ENCODE data around the gene CHTOP. TPM values are rescaled to one million over a fixed set of nuclear protein-coding genes. Genes with fewer than 3 reads are reported as not detected.
A peak's percentile ranks its signal among the peaks of the same experiment; 100 is the strongest.

Gene CHTOP
- total and polyA plus RNA-seq, 2 experiments from 2014 or later, result 26.9 to 42.2 TPM

DNA sequence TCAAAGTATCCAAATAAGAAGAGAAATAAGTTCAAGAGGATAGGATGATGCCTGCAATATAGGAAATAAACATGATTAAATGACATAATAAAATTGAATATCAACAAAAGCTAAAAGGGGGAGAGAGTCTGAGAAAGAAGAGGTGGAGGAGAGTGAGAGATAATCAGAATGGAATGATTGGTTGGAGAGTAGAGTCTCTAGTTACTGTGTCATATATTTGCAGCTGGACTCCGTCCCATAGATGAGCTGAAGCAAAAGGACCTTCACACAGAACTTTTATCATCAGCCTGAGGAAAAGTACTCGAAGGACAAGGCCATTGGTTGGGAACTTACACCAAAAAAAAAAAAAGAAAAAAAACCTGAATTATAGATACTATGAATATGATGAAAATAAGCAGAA is 45.4 kb upstream of the CHTOP start:
- DNase-seq, result no peak
- 66 to 83% methylated on average over 2 of the region's 2 CpGs for WGBS, 2 experiments (ENCODE audit: low coverage in 1 of 2, low lambda C conversion rate in 2 of 2, missing lambda C conversion rate in 2 of 2)
- H3F3A ChIP-seq (ENCODE audit: insufficient read depth), result 0 out of 2 replicates have a peak, but pooled peaks cover 7% of the 10 kb centered on the region
- H3K9me2 ChIP-seq (ENCODE audit: insufficient read depth), result no peaks in the 10 kb centered on the region
- H3K36me3 ChIP-seq (ENCODE audit: low read depth), result no peaks in the 10 kb centered on the region
- no peaks in the 10 kb centered on the region for H3K9me3 ChIP-seq (ENCODE audit: low read depth)
- no peak overlapping the region for H2AFZ ChIP-seq
- H3K9ac ChIP-seq, result no peak overlapping the region
- no peak overlapping the region for H3K4me3 ChIP-seq
- peaks cover 6% of the 10 kb centered on the region for H3K4me1 ChIP-seq (ENCODE audit: insufficient read depth)
- H3K27ac ChIP-seq, result no peak overlapping the region
- no peak overlapping the region for H3K4me2 ChIP-seq (ENCODE audit: unreplicated experiment)
- no peaks in the 10 kb centered on the region for H3K79me2 ChIP-seq (ENCODE audit: insufficient read depth)
- H3K27me3 ChIP-seq (replicated peaks; ENCODE audit: insufficient read depth), result no peaks in the 10 kb centered on the region
- TF ChIP-seq EZH2phosphoT487 (IDR thresholded peaks at IDR 0.05; ENCODE audit: insufficient read depth, low read depth) (no peak), EZH2 (IDR thresholded peaks at IDR 0.05; ENCODE audit: insufficient read depth, poor library complexity, severe bottlenecking) (no peak)
- no peaks in the 10 kb centered on the region for H4K20me1 ChIP-seq (ENCODE audit: insufficient read depth)
- in situ Hi-C loops (cut with MboI), result no loop called here

DNA sequence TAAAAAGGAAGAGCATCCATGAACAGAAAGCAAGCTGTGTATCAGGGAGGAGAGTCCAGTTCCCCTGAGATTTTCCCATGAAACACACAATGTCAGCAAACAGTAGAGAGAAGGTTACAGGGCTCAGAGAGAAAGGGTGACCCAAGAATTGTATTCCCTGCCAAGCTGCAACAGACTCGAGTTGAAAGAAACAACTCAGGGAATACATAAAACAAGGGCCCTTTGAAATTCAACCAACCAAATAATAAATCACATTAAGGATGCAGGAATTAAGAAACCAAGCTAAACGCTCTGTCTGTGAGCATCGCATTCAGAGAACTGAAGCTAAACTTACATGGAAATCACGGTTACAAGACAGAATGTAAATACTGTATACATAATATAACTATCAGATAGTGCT is 41.1 kb upstream of the CHTOP start:
- no peak overlapping the region for H2AFZ ChIP-seq
- in situ Hi-C loops (cut with MboI), result no loop called here
- H3K4me1 ChIP-seq (ENCODE audit: insufficient read depth), result 0 out of 2 replicates have a peak, but pooled peaks cover 6% of the 10 kb centered on the region
- no peaks in the 10 kb centered on the region for H3K36me3 ChIP-seq (ENCODE audit: low read depth)
- H3K9me2 ChIP-seq (ENCODE audit: insufficient read depth), result no peaks in the 10 kb centered on the region
- no peak overlapping the region for H3K27ac ChIP-seq
- no peaks in the 10 kb centered on the region for H3K9me3 ChIP-seq (ENCODE audit: low read depth)
- H4K20me1 ChIP-seq (ENCODE audit: insufficient read depth), result no peaks in the 10 kb centered on the region
- no peaks in the 10 kb centered on the region for H3K27me3 ChIP-seq (replicated peaks; ENCODE audit: insufficient read depth)
- H3F3A ChIP-seq (ENCODE audit: insufficient read depth), result peaks cover 16% of the 10 kb centered on the region
- no peak overlapping the region for H3K9ac ChIP-seq
- no peaks in the 10 kb centered on the region for H3K79me2 ChIP-seq (ENCODE audit: insufficient read depth)
- 71 to 74% methylated on average over 4 of the region's 4 CpGs for WGBS, 2 experiments (ENCODE audit: low coverage in 1 of 2, low lambda C conversion rate in 2 of 2, missing lambda C conversion rate in 2 of 2)
- no peak overlapping the region for H3K4me2 ChIP-seq (ENCODE audit: unreplicated experiment)
- TF ChIP-seq EZH2phosphoT487 (IDR thresholded peaks at IDR 0.05; ENCODE audit: insufficient read depth, low read depth), result no peak
- no peak for TF ChIP-seq EZH2 (IDR thresholded peaks at IDR 0.05; ENCODE audit: insufficient read depth, poor library complexity, severe bottlenecking)
- no peak for DNase-seq
- no peak overlapping the region for H3K4me3 ChIP-seq

- Histone ChIP-seq H4K20me1 (ENCODE audit: insufficient read depth) (no peaks in the 10 kb centered on the region), H3K36me3 (ENCODE audit: low read depth) (peaks cover 10% of the 10 kb centered on the region; the same call in 1 of the 2 replicates), H3K27me3 (replicated peaks; ENCODE audit: insufficient read depth) (no peaks in the 10 kb centered on the region), H2AFZ (no peak overlapping the region), H3K4me3 (no peak overlapping the region), H3K79me2 (ENCODE audit: insufficient read depth) (no peaks in the 10 kb centered on the region), H3K27ac (peak overlapping the region; percentile 45), H3K4me2 (ENCODE audit: unreplicated experiment) (no peak overlapping the region), H3F3A (ENCODE audit: insufficient read depth) (peaks cover 48% of the 10 kb centered on the region), H3K9ac (no peak overlapping the region), H3K9me3 (ENCODE audit: low read depth) (no peaks in the 10 kb centered on the region), H3K9me2 (ENCODE audit: insufficient read depth) (no peaks in the 10 kb centered on the region), H3K4me1 (ENCODE audit: insufficient read depth) (peaks cover 22% of the 10 kb centered on the region; the same call in 1 of the 2 replicates)
- peak; percentile 73 for DNase-seq
- in situ Hi-C loops (cut with MboI), result no loop called here
- WGBS, 2 experiments (ENCODE audit: low coverage in 1 of 2, low lambda C conversion rate in 2 of 2, missing lambda C conversion rate in 2 of 2), result 76 to 80% methylated on average over 6 of the region's 6 CpGs
- TF ChIP-seq EZH2 (IDR thresholded peaks at IDR 0.05; ENCODE audit: insufficient read depth, poor library complexity, severe bottlenecking) (no peak), EZH2phosphoT487 (IDR thresholded peaks at IDR 0.05; ENCODE audit: insufficient read depth, low read depth) (no peak)
Observed at GRCh38 chr1:153597206-153597605, 36.7 kb upstream of the CHTOP start.

DNA sequence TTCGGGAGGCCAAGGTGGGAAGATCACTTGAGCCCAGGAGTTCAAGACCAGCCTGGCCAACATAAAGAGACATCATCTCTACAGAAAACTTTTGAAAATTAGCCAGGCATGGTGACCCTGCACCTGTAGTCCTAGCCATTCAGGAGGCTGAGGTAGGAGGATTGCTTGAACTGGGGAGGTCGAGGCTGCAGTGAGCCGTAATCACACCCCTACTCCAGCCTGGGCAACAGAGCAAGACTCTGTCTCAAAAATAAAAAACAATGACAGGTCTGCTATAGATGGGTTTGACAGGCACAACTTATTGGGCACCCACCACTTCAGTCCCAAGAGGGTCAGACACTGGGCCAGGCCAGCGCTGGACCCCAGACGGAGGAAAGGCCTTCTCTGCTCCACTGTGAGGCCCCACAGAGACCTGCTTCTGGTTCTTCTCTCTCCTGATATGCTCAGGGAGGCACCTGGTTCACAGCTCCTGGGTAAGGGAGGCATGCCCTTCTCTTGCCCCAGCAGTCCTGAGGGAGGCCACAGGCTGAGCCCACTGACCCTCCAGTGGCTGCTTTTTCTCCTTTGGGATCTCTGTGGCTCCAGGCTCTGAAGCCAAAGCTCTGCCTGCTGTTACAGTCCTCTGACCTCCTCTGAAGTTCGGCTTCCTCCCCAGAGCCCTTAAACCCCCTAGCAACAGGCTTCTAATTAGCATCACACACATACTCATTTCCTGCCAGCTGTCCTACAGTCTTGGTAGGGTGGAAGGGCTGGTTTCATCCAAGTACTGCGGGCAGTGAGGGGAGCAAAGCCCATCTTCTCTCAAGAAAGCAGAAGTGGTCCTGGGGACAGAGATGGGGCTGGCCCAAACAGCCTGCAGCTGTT is 35.3 kb upstream of the CHTOP start:
- TF ChIP-seq EZH2 (IDR thresholded peaks at IDR 0.05; ENCODE audit: insufficient read depth, poor library complexity, severe bottlenecking), result no peak
- no peak for TF ChIP-seq EZH2phosphoT487 (IDR thresholded peaks at IDR 0.05; ENCODE audit: insufficient read depth, low read depth)
- peak overlapping the region; percentile 39 for H3K27ac ChIP-seq
- H3K36me3 ChIP-seq (ENCODE audit: low read depth), result peaks cover 10% of the 10 kb centered on the region; the same call in 1 of the 2 replicates
- no peaks in the 10 kb centered on the region for H3K9me3 ChIP-seq (ENCODE audit: low read depth)
- H3K27me3 ChIP-seq (replicated peaks; ENCODE audit: insufficient read depth), result no peaks in the 10 kb centered on the region
- in situ Hi-C loops (cut with MboI), result no loop called here
- no peak overlapping the region for H2AFZ ChIP-seq
- no peak overlapping the region for H3K4me3 ChIP-seq
- no peaks in the 10 kb centered on the region for H3K9me2 ChIP-seq (ENCODE audit: insufficient read depth)
- DNase-seq, result peak; percentile 58
- 66 to 67% methylated on average over 7 of the region's 7 CpGs for WGBS, 2 experiments (ENCODE audit: low coverage in 1 of 2, low lambda C conversion rate in 2 of 2, missing lambda C conversion rate in 2 of 2)
- no peaks in the 10 kb centered on the region for H3K79me2 ChIP-seq (ENCODE audit: insufficient read depth)
- no peak overlapping the region for H3K9ac ChIP-seq
- H3K4me2 ChIP-seq (ENCODE audit: unreplicated experiment), result peak overlapping the region; percentile 38
- H3K4me1 ChIP-seq (ENCODE audit: insufficient read depth), result peaks cover 22% of the 10 kb centered on the region; the same call in 1 of the 2 replicates
- H3F3A ChIP-seq (ENCODE audit: insufficient read depth), result peaks cover 62% of the 10 kb centered on the region
- no peaks in the 10 kb centered on the region for H4K20me1 ChIP-seq (ENCODE audit: insufficient read depth)

All from GM23248 (cell line).